Stimulated activated naive B cell treated with anti-CD40 and anti-IgM and Interleukin-4, amounts not matched to agents 10 μg/mL and 1 μg/mL and 100 μg/mL, for 72 hours (primary cell): ENCODE data around the gene SEC24D.

Experiments used
- ATAC-seq, 2 donors: fragments of 150-1000 bp; cut with Tn5 transposase; replicated peaks; 2 replicates each; pipeline ENCODE4 v1.10.0; 2021; ENCODE audit warnings: moderate library complexity in 1 of 2
- DNase-seq: peaks from one replicate; pipeline ENCODE4 v3.0.0; 2021
- H3K27ac Mint-ChIP-seq: one replicate; pipeline ENCODE4 v1.8.0; 2022; ENCODE audit warnings: mild to moderate bottlenecking, mixed read lengths
- H3K27me3 Mint-ChIP-seq, 2 donors: one replicate each; pipeline ENCODE4 v1.8.0; 2022; ENCODE audit warnings: mixed read lengths in 2 of 2
- H3K36me3 Mint-ChIP-seq, 2 donors: one replicate each; pipeline ENCODE4 v1.8.0; 2022; ENCODE audit warnings: mixed read lengths in 2 of 2, mild to moderate bottlenecking in 1 of 2
- H3K4me1 Mint-ChIP-seq, 2 donors: one replicate each; pipeline ENCODE4 v1.8.0; 2022; ENCODE audit warnings: mixed read lengths in 2 of 2, mild to moderate bottlenecking in 1 of 2
- H3K4me3 Mint-ChIP-seq, 2 donors: one replicate each; pipeline ENCODE4 v1.8.0; 2022; ENCODE audit warnings: mild to moderate bottlenecking in 2 of 2, mixed read lengths in 2 of 2, moderate library complexity in 1 of 2
- H3K9me3 Mint-ChIP-seq, 2 donors: one replicate each; pipeline ENCODE4 v1.8.0; 2022; ENCODE audit warnings: mixed read lengths in 2 of 2, mild to moderate bottlenecking in 1 of 2

Gene SEC24D

DNA sequence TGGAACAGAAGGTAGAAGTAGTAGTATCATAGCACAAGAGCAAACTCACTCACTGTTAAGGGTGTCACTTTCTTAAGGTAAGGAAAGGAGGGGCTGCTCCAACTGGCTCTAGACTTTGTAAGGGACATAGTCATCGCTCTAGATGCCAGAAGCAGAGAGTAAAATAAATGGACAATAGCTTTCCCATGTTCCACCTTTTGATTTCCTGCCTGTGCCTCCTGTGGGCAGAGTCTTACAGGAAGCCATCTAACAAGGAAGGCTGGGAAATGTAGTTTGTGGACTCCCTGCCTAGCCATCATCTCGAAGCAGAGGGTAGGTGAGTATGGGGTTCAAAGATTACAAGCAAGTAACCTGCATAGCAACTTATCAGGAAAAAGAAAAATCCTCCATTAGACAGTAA is 152.4 kb downstream of the SEC24D start:
- Mint-ChIP-seq H3K27me3 (no peaks in the 10 kb centered on the region), H3K27ac (no peak overlapping the region), H3K4me3 (no peak overlapping the region), H3K9me3 (peaks cover 0 to 1% of the 10 kb centered on the region in 2 donors), H3K36me3 (peaks cover 0 to 11% of the 10 kb centered on the region in 2 donors), H3K4me1 (peaks cover 4 to 15% of the 10 kb centered on the region in 2 donors)
- ATAC-seq = no peak
- no peak for DNase-seq

GRCh38 chr4:118682928-118683327 is 153.0 kb downstream of the SEC24D start:
- peaks cover 0 to 5% of the 10 kb centered on the region in 2 donors for H3K27me3 Mint-ChIP-seq
- H3K27ac Mint-ChIP-seq = no peak overlapping the region
- peaks cover 0 to 9% of the 10 kb centered on the region in 2 donors for H3K36me3 Mint-ChIP-seq
- no peak overlapping the region for H3K4me3 Mint-ChIP-seq
- DNase-seq (no peak), ATAC-seq (no peak)
- H3K4me1 Mint-ChIP-seq = peaks cover 4 to 15% of the 10 kb centered on the region in 2 donors
- H3K9me3 Mint-ChIP-seq = peaks cover 0 to 1% of the 10 kb centered on the region in 2 donors

- no peak overlapping the region for H3K4me3 Mint-ChIP-seq
- DNase-seq (no peak), ATAC-seq (no peak)
- H3K4me1 Mint-ChIP-seq = peaks cover 2 to 6% of the 10 kb centered on the region in 2 donors
- H3K27me3 Mint-ChIP-seq = peaks cover 0 to 6% of the 10 kb centered on the region in 2 donors
- H3K9me3 Mint-ChIP-seq = peaks cover 0 to 1% of the 10 kb centered on the region in 2 donors
- no peak overlapping the region for H3K27ac Mint-ChIP-seq
- peaks cover 0 to 3% of the 10 kb centered on the region in 2 donors for H3K36me3 Mint-ChIP-seq
These were observed 155.1 kb downstream of the SEC24D start for GRCh38 chr4:118680808-118681207.

DNA sequence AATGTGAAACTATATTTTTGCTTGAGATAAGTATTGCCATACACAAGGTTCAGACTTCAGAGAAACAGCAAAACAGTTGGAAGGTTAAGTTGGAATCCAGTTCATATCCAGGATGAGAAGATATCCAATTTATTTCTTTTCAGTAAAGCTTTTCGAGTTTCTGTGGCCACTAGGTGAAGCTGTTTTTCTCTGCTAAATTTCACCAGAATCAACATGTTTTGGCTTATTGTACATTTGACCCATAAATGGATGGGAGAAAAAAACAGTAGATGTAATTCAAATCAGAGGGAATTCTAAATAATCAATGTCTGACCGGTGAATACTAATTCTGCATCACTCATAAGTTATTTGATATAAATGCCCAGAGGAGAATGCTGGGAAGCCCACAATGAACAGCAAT is 159.8 kb downstream of the SEC24D start:
- Mint-ChIP-seq H3K4me1 (no peaks in the 10 kb centered on the region), H3K27ac (no peak overlapping the region), H3K4me3 (no peak overlapping the region), H3K9me3 (no peaks in the 10 kb centered on the region), H3K27me3 (peaks cover 0 to 6% of the 10 kb centered on the region in 2 donors), H3K36me3 (peaks cover 3 to 7% of the 10 kb centered on the region in 2 donors)
- DNase-seq (no peak), ATAC-seq (no peak)
